ENCODE results near the gene ZMYM2.
"Not testable (repeated sequence)": the region's sequence is repeated elsewhere in the genome, so short reads cannot be mapped to it uniquely, and the experiment has no call there.

The ZMYM2 gene

DNA sequence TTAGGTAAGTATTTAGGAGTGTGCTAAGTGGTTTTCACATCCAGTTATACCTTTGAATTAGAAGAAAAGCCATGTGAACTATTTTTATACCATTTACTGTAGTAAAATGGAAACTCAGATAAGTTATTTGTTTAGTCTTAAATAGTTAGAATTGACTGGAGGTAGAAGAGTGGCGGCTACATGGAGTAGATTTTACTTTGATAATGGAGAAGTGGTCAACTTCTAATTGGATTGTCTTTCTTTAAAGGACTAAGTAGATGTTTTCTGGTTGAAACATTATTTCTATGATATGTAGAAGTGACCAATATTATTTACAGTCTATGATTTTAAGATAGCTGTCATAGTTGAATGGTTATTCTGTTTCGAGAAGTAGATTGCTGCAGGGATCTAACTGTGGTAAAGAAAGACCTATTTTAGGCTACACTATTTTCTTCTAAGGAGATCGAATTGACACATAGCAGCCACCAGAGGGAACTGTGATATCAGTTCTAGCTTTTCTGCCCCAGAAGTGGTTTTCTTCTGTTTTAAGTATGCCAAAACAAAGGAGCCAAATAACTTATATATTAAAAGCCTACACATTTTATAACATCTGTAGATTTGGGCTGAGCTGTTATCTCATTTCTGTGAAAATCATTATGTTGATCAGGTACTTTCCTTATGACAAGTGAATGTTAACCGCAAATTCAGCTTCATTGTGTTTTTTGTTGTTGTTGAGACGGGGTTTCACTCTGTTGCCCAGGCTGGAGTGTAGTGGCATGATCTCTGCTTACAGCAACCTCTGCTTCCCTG is 26.1 kb downstream of the ZMYM2 start:
- no peak for DNase-seq

DNA sequence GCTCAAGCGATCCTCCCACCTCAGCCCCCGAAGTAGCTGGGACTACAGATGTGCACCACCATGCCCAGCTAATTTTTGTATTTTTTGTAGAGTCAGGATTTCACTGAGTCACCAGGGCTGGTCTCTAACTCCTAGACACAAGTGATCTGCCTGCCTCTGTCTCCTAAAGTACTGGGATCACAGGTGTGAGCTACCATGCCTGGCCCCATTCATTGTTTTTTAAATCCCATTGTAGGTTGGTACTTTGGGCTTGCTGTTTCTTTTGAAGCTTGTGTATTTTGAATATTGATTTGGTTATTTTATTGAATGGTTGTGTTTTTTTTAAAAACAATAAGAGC is 26.7 kb downstream of the ZMYM2 start:
- DNase-seq: no peak

DNA sequence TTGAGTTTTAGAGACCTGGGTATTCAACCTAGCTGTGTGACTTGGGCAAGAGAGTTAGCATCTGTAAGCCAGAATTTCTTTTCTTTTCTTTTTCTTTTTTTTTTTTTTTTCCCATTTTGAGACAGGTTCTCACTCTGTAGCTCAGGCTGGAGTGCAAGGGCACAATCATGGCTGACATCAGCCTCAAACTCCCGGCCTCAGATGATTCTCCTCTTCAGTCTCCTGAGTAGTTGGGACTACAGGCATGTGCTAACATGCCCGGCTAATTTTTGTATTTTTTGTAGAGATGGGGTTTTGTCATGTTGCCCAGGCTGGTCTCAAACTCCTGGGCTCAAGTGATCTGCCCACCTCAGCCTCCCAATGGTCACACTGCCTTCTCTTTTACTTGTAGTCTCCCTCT is 33.0 kb downstream of the ZMYM2 start:
- DNase-seq: no peak

DNA sequence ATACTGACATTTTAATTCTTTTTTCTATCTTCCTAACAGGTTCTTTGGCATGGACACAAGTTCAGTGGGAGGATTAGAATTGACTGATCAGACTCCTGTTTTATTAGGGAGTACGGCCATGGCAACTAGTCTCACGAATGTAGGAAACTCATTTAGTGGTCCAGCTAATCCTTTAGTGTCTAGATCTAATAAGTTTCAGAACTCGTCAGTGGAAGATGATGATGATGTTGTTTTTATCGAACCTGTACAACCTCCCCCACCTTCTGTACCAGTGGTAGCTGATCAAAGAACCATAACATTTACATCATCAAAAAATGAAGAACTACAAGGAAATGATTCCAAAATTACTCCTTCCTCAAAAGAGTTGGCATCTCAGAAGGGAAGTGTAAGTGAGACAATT is 34.5 kb downstream of the ZMYM2 start:
- DNase-seq: no peak

GRCh38 chr13:19998960-19999359 is 40.4 kb downstream of the ZMYM2 start:
- no peak for DNase-seq

DNA sequence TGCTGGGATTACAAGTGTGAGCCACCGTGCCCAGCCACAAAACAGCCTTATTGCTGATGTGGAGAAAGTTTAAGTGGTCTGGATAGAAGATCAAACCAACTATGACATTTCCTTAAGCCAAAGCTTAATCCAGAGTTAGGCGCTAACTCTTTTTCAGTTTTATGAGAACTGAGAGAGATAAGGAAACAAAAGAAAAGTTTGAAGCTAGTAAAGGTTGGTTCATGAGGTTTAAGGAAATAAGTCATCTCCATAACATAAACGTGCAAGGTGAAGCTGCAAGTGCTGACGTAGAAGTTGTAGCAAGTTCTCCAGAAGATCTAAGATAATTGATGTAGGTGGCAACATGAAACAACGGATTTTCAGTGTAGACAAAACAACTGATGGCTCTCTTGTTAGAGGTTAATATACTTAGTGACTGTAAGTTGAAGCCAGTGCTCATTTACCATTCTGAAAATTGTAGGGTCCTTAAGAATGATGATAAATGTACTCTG is 41.6 kb downstream of the ZMYM2 start:
- DNase-seq: no peak

DNA sequence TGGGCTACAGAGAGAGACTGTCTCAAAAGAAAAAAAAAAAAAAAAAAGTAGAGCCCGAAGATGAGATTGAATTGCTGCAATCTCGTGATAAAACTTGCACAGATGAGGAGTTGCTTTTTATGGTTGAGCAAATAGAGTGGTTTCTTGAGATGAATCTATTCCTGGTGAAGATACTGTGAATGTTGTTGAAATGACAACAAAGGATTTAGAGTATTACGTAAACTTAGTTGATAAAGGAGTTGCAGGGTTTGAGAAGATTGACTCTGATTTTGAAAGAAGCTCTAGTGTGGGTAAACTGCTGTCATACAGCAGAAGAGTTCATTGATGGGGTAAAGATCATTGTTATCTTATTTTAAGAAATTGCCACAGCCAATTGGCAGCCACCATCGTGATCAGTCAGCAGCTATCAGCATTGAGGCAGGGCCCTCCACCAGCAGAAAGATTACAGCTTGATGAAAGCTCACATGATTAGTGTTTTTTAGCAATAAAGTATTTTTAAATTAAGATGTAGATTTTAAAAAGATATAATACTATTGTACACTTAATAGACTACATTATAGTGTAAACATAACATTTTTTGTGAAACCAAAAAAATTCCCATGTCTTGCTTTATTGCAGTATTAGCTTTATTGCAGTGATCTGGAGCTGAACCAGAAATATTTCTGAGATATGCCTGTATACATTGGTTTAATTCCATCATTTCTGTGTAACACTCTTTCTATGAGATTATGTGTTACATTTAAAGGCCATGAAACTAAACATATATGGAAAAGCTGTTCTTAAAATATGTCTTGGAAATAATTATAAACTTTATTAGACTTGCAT is 43.1 kb downstream of the ZMYM2 start:
- peak in 1 of 14 donors; percentile 2 for DNase-seq

DNA sequence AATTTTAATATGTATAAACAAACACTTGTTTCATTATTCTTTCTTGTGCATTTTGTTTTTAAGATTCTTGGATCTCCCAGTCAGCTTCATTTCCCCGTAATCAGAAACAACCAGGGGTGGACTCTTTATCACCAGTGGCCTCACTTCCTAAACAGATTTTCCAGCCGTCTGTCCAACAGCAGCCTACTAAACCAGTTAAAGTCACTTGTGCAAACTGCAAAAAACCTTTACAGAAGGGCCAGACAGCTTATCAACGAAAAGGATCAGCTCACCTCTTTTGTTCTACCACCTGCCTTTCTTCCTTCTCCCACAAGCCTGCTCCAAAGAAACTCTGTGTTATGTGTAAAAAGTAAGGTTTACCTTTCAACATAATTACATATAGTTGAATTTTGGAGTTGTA is 44.3 kb downstream of the ZMYM2 start:
- DNase-seq: no peak

GRCh38 chr13:20006206-20006605 is 47.7 kb downstream of the ZMYM2 start:
- no peak for DNase-seq

DNA sequence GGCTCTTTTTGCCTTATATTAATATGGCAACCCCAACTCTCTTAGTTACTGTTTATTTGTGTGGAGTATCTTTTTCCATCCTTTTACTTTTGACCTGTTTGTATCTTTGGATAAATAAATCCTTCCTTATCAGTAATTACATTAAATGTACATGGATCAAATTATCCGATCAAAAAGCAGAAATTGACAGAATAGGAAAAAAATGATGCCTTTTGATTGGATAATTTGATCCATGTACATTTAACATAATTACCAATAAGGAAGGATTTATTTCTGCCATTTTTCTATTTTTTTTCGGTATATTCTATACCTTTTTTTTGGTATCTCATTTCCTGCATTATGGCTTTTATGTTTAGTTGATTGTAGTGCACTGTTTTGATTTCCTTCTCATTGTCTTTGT is 57.2 kb downstream of the ZMYM2 start:
- DNase-seq: no peak

- no peak for DNase-seq
These were observed 58.3 kb downstream of the ZMYM2 start for GRCh38 chr13:20016649-20017364.

DNA sequence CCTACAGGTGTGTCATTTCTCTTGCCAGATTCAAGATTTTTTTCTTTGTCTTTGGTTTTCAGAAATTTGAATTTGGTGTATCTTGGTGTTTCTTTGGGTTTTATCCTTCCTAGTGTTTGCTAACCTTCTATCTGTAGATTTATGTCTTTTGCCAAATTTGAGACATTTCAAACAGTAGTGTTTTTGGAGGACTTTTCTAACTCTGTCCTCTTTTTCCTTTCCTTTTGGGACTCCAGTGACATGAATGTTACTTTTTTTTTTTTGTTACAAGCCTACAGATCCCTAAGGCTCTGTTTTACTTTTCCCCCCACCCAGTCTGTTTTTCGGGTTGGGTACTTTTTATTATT is 58.8 kb downstream of the ZMYM2 start:
- DNase-seq: no peak

- DNase-seq: no peak
These were observed 60.5 kb downstream of the ZMYM2 start for GRCh38 chr13:20019043-20019442.

GRCh38 chr13:20024702-20025101 is 66.2 kb downstream of the ZMYM2 start:
- no peak for DNase-seq

DNA sequence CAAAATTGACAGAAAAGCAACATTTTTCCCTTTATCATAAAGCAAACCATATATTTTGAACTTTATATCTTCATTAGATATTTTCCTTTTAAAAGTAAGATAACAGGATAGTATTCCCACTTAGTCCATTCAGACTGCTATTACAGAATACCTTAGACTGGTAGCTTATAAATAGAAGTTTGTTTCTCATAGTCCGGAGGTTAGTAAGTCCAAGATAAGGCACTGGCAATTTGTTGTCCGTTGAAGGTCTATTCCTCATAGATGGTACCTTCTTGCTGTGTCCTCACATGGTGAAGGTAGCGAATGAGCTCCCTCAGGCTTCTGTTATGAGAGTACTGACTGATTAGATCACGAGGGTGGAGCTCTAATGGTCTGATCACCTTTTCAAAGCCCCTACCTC is 70.4 kb downstream of the ZMYM2 start:
- DNase-seq: no peak

GRCh38 chr13:20033486-20033885 is 75.0 kb downstream of the ZMYM2 start:
- DNase-seq: no peak

- DNase-seq: no peak
These were observed 76.6 kb downstream of the ZMYM2 start for GRCh38 chr13:20035130-20035529.

DNA sequence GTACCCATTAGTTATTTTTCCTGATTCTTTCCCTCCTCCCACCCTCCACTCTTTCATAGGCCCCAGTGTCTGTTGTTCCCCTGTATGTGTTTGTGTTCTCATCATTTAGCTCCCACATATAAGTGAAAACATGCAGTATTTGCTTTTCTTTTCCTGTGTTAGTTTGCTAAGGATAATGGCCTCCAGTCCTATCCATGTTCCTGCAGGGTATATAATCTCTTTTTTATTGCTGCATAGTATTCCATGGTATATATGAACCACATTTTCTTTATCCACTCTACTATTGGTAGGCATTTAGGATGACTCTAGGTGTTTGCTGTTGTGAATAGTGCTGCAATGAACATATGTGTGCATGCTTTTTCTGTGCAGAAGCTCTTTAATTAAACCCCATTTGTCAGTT is 79.4 kb downstream of the ZMYM2 start:
- DNase-seq: no peak

GRCh38 chr13:20042603-20043002 is 84.1 kb downstream of the ZMYM2 start:
- DNase-seq: not testable (repeated sequence)

DNA sequence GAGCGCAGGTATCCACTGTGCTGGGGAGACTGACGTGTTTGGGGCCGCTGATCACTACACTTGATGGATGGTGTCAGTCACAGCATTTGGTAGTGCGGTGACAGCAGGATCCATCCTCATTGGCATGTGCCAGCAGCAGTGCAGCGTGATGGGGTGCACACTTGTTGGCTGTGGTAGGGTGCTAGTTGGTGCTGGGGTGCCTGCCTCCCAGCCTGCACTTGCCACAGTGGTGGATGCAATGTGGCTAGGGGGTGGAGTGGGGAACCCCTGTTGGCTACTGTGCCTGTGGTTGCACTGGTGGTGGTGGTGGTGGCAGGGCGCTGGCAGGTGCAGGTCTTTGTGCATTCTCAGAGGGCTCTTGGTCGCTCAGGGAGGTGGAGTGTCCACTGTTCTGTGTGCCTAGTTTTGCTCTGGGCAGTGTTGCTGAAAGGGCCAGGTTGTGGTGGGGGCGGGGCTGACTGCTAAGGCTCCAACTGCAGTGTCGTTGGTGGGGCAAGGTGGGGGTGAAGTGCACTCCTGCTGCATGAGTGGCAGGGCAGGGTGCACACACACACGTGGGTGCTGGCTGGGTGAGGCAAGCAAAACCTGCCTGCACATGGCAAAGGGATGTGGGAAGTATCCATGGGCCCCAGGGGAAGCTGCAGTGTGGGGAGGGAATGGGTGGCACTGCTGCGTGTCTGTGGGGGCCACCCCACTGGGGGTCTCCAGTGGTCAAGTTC is 84.8 kb downstream of the ZMYM2 start:
- no peak for DNase-seq

DNA sequence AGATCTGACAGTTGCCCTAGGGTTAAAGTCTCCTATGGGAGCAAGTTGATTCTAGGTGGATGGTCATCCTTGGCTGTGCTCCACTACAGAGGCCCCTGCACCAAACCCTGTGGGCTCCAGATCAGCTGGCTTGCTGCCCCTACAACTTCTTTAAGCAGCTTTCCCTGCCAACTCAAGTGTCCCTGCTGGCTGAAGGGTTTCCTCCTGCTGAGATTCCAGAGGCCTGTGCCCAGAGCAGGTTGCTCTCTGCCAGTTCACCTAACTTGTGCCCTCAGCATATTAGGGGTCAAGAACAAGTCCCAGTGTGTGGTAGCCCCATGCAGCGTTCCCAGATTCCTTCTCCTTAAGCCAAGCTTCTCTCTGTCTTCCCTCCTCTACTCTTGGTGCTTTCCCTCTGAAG is 85.6 kb downstream of the ZMYM2 start:
- DNase-seq: no peak

GRCh38 chr13:20045950-20046548 is 87.5 kb downstream of the ZMYM2 start:
- DNase-seq: no peak
